NCI-H82 treated with DMSO at 0.1 percent for 48 hours (cell line): ENCODE measurements around the gene SCGB1C1.

Source experiments
- DNase-seq: peaks from one replicate; lab custom pipeline; 2025; ENCODE audit not compliant: unreplicated experiment; lab: John Stamatoyannopoulos, UW

The SCGB1C1 gene

GRCh38 chr11:204587-205109 lies 11.8 kb downstream of the SCGB1C1 start:
- no peak for DNase-seq

- no peak for DNase-seq
These were observed 12.5 kb downstream of the SCGB1C1 start for GRCh38 chr11:205221-206001.

- no peak for DNase-seq
These were observed 13.1 kb downstream of the SCGB1C1 start for GRCh38 chr11:206002-206384.

- DNase-seq: no peak
These were observed 13.8 kb downstream of the SCGB1C1 start for GRCh38 chr11:206526-207207.

GRCh38 chr11:207208-207862 lies 14.5 kb downstream of the SCGB1C1 start, which contains the start of the genes BET1L and RIC8A:
TSS of gene BET1L (minus strand) at chr11:207399. CDS start at chr11:207321, 78 bp downstream.
TSS of gene RIC8A (plus strand) at chr11:207708. CDS start at chr11:208855, 1,147 bp downstream.
- peak; percentile 72 for DNase-seq

GRCh38 chr11:207863-208180 lies 14.9 kb downstream of the SCGB1C1 start:
- DNase-seq: no peak

- no peak for DNase-seq
These were observed 15.5 kb downstream of the SCGB1C1 start for GRCh38 chr11:208181-208916.

- no peak for DNase-seq
These were observed 16.0 kb downstream of the SCGB1C1 start for GRCh38 chr11:208917-209260.

- no peak for DNase-seq
These were observed 16.6 kb downstream of the SCGB1C1 start for GRCh38 chr11:209275-210121.

GRCh38 chr11:210122-210802 lies 17.4 kb downstream of the SCGB1C1 start:
- no peak for DNase-seq

GRCh38 chr11:210803-211180 lies 17.9 kb downstream of the SCGB1C1 start:
- no peak for DNase-seq

- DNase-seq: no peak
These were observed 18.4 kb downstream of the SCGB1C1 start for GRCh38 chr11:211295-211694.

- DNase-seq: no peak
These were observed 18.9 kb downstream of the SCGB1C1 start for GRCh38 chr11:211741-212140.

- DNase-seq: no peak
These were observed 19.5 kb downstream of the SCGB1C1 start for GRCh38 chr11:212150-213100.

- no peak for DNase-seq
These were observed 20.2 kb downstream of the SCGB1C1 start for GRCh38 chr11:213111-213510.

GRCh38 chr11:214083-214482 lies 21.2 kb downstream of the SCGB1C1 start:
- no peak for DNase-seq

GRCh38 chr11:215581-216037 lies 22.7 kb downstream of the SCGB1C1 start:
- peak; percentile 16 for DNase-seq
